ENCODE results near the gene AHI1.
A peak's percentile ranks its signal among the peaks of the same experiment; 100 is the strongest.

Gene AHI1

DNA sequence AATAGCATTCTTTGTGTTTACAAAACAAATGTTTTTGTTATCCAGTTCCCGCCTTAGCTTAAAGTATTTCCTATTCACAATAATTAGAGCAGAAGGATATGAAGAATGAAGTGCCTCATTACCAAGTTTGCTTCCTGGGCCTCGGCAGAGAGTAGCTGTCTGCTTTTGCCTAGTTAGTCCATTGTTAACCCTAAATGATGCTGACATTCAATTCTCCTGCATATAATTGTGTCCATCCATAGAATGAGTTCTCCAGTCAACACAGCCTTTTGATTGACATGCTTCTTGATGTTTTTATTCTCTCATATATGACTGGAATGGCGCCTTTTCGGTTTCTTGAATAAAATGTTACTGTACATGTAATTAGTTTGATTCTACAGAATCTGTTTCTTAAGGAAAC lies 215.6 kb downstream of the AHI1 start:
- no peaks in the 10 kb centered on the region for H3K4me1 ChIP-seq (ENCODE audit: control insufficient read depth, insufficient read depth, low read length, unreplicated experiment)
- no peak overlapping the region for H3K4me3 ChIP-seq (ENCODE audit: low read depth, low read length)
- H3K27me3 ChIP-seq (ENCODE audit: insufficient read depth, low read length): no peaks in the 10 kb centered on the region
- no peak overlapping the region for H2AFZ ChIP-seq (ENCODE audit: low read length, unreplicated experiment)
- H3K27ac ChIP-seq (ENCODE audit: low read depth, low read length): no peak overlapping the region
- H3K79me2 ChIP-seq (ENCODE audit: control insufficient read depth, insufficient read depth, low read length, unreplicated experiment): no peaks in the 10 kb centered on the region
- no peaks in the 10 kb centered on the region for H3K36me3 ChIP-seq (ENCODE audit: insufficient read depth, low read length)

GRCh38 chr6:135281227-135281626 lies 216.3 kb downstream of the AHI1 start:
- no peak overlapping the region for H2AFZ ChIP-seq (ENCODE audit: low read length, unreplicated experiment)
- H3K79me2 ChIP-seq (ENCODE audit: control insufficient read depth, insufficient read depth, low read length, unreplicated experiment): no peaks in the 10 kb centered on the region
- H3K36me3 ChIP-seq (ENCODE audit: insufficient read depth, low read length): no peaks in the 10 kb centered on the region
- H3K4me1 ChIP-seq (ENCODE audit: control insufficient read depth, insufficient read depth, low read length, unreplicated experiment): no peaks in the 10 kb centered on the region
- no peak overlapping the region for H3K4me3 ChIP-seq (ENCODE audit: low read depth, low read length)
- H3K27me3 ChIP-seq (ENCODE audit: insufficient read depth, low read length): no peaks in the 10 kb centered on the region
- H3K27ac ChIP-seq (ENCODE audit: low read depth, low read length): no peak overlapping the region

DNA sequence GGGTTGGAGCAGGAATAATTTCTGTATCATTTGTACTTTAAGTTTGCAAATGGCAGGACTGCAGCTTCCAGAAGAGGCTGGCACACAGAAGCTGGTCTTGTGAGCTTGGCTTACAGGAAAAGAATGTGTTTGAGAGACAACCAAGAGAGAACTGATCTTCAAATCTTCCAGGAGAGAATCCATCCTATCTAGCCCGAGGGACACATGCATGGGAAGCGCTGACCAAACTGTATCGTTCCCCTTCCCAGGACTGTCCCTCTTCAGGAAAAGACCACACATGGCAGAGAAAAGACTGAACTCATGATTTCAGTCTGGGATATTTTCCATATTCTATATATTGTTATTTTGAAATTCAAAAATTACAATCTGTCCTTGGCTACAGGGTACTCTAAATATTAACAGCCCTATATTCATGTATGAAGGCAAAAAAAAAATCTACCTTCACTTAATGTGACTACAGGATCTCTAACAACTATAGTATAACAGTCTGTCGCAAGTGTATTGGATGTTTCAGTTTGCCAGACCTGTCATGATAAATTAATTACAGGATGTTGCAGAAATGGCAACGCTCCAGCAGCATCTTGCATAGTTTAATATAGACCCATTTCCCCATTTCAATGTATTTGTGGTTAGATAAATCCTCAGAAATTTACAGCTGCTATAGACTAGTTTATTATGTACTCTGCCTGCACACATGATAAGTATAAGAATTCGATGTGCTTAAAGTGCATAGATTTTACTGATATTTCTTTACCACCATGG lies 217.0 kb downstream of the AHI1 start:
- H3K4me3 ChIP-seq (ENCODE audit: low read depth, low read length): no peak overlapping the region
- no peaks in the 10 kb centered on the region for H3K27me3 ChIP-seq (ENCODE audit: insufficient read depth, low read length)
- H3K36me3 ChIP-seq (ENCODE audit: insufficient read depth, low read length): no peaks in the 10 kb centered on the region
- H3K79me2 ChIP-seq (ENCODE audit: control insufficient read depth, insufficient read depth, low read length, unreplicated experiment): no peaks in the 10 kb centered on the region
- H2AFZ ChIP-seq (ENCODE audit: low read length, unreplicated experiment): no peak overlapping the region
- no peak overlapping the region for H3K27ac ChIP-seq (ENCODE audit: low read depth, low read length)
- no peaks in the 10 kb centered on the region for H3K4me1 ChIP-seq (ENCODE audit: control insufficient read depth, insufficient read depth, low read length, unreplicated experiment)

- Histone ChIP-seq H3K79me2 (ENCODE audit: control insufficient read depth, insufficient read depth, low read length, unreplicated experiment) (no peaks in the 10 kb centered on the region), H2AFZ (ENCODE audit: low read length, unreplicated experiment) (no peak overlapping the region), H3K36me3 (ENCODE audit: insufficient read depth, low read length) (no peaks in the 10 kb centered on the region), H3K27ac (ENCODE audit: low read depth, low read length) (no peak overlapping the region), H3K4me1 (ENCODE audit: control insufficient read depth, insufficient read depth, low read length, unreplicated experiment) (peaks cover 4% of the 10 kb centered on the region), H3K27me3 (ENCODE audit: insufficient read depth, low read length) (no peaks in the 10 kb centered on the region), H3K4me3 (ENCODE audit: low read depth, low read length) (no peak overlapping the region)
Observed at GRCh38 chr6:135277422-135277821, 220.1 kb downstream of the AHI1 start.

GRCh38 chr6:135274561-135275293 lies 222.8 kb downstream of the AHI1 start:
- Histone ChIP-seq H3K4me1 (ENCODE audit: control insufficient read depth, insufficient read depth, low read length, unreplicated experiment) (peaks cover 4% of the 10 kb centered on the region), H3K79me2 (ENCODE audit: control insufficient read depth, insufficient read depth, low read length, unreplicated experiment) (no peaks in the 10 kb centered on the region), H3K27ac (ENCODE audit: low read depth, low read length) (no peak overlapping the region), H3K36me3 (ENCODE audit: insufficient read depth, low read length) (no peaks in the 10 kb centered on the region), H3K27me3 (ENCODE audit: insufficient read depth, low read length) (no peaks in the 10 kb centered on the region), H3K4me3 (ENCODE audit: low read depth, low read length) (no peak overlapping the region), H2AFZ (ENCODE audit: low read length, unreplicated experiment) (peak overlapping the region; percentile 64)

- H3K27me3 ChIP-seq (ENCODE audit: insufficient read depth, low read length): no peaks in the 10 kb centered on the region
- no peak overlapping the region for H2AFZ ChIP-seq (ENCODE audit: low read length, unreplicated experiment)
- H3K4me3 ChIP-seq (ENCODE audit: low read depth, low read length): no peak overlapping the region
- H3K36me3 ChIP-seq (ENCODE audit: insufficient read depth, low read length): no peaks in the 10 kb centered on the region
- H3K4me1 ChIP-seq (ENCODE audit: control insufficient read depth, insufficient read depth, low read length, unreplicated experiment): peaks cover 4% of the 10 kb centered on the region
- no peaks in the 10 kb centered on the region for H3K79me2 ChIP-seq (ENCODE audit: control insufficient read depth, insufficient read depth, low read length, unreplicated experiment)
- no peak overlapping the region for H3K27ac ChIP-seq (ENCODE audit: low read depth, low read length)
Observed at GRCh38 chr6:135271626-135272025, 225.9 kb downstream of the AHI1 start.

GRCh38 chr6:135270676-135271536 lies 226.6 kb downstream of the AHI1 start:
- H3K27ac ChIP-seq (ENCODE audit: low read depth, low read length): no peak overlapping the region
- no peak overlapping the region for H2AFZ ChIP-seq (ENCODE audit: low read length, unreplicated experiment)
- H3K4me1 ChIP-seq (ENCODE audit: control insufficient read depth, insufficient read depth, low read length, unreplicated experiment): peaks cover 4% of the 10 kb centered on the region
- H3K27me3 ChIP-seq (ENCODE audit: insufficient read depth, low read length): no peaks in the 10 kb centered on the region
- no peak overlapping the region for H3K4me3 ChIP-seq (ENCODE audit: low read depth, low read length)
- no peaks in the 10 kb centered on the region for H3K79me2 ChIP-seq (ENCODE audit: control insufficient read depth, insufficient read depth, low read length, unreplicated experiment)
- H3K36me3 ChIP-seq (ENCODE audit: insufficient read depth, low read length): no peaks in the 10 kb centered on the region

GRCh38 chr6:135269481-135269891 lies 228.1 kb downstream of the AHI1 start:
- Histone ChIP-seq H2AFZ (ENCODE audit: low read length, unreplicated experiment) (no peak overlapping the region), H3K79me2 (ENCODE audit: control insufficient read depth, insufficient read depth, low read length, unreplicated experiment) (no peaks in the 10 kb centered on the region), H3K36me3 (ENCODE audit: insufficient read depth, low read length) (no peaks in the 10 kb centered on the region), H3K27ac (ENCODE audit: low read depth, low read length) (no peak overlapping the region), H3K4me1 (ENCODE audit: control insufficient read depth, insufficient read depth, low read length, unreplicated experiment) (peaks cover under 1% of the 10 kb centered on the region), H3K4me3 (ENCODE audit: low read depth, low read length) (no peak overlapping the region), H3K27me3 (ENCODE audit: insufficient read depth, low read length) (no peaks in the 10 kb centered on the region)

GRCh38 chr6:135268740-135269139 lies 228.8 kb downstream of the AHI1 start:
- Histone ChIP-seq H3K4me1 (ENCODE audit: control insufficient read depth, insufficient read depth, low read length, unreplicated experiment) (no peaks in the 10 kb centered on the region), H3K79me2 (ENCODE audit: control insufficient read depth, insufficient read depth, low read length, unreplicated experiment) (no peaks in the 10 kb centered on the region), H3K36me3 (ENCODE audit: insufficient read depth, low read length) (no peaks in the 10 kb centered on the region), H3K4me3 (ENCODE audit: low read depth, low read length) (no peak overlapping the region), H3K27ac (ENCODE audit: low read depth, low read length) (no peak overlapping the region), H2AFZ (ENCODE audit: low read length, unreplicated experiment) (no peak overlapping the region), H3K27me3 (ENCODE audit: insufficient read depth, low read length) (no peaks in the 10 kb centered on the region)

DNA sequence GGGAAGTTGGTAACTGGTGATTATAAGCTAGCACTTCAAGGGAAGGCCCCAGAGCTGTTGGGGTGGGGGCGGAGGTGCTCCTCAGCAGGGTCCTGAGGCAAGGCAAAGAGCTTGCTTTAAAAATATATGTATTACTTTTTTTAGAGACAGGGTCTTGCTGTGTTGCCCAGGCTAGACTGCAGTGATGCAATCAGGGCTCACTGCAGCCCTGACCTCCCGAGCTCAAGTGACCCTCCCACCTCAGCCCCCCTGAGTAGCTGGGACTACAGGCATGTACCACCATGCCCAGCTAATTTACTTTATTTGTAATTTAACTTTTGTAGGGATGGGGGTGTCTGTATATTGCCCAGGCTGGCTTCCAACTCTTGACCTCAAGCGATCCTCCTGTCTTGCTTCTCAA lies 229.3 kb downstream of the AHI1 start:
- Histone ChIP-seq H3K79me2 (ENCODE audit: control insufficient read depth, insufficient read depth, low read length, unreplicated experiment) (no peaks in the 10 kb centered on the region), H2AFZ (ENCODE audit: low read length, unreplicated experiment) (no peak overlapping the region), H3K36me3 (ENCODE audit: insufficient read depth, low read length) (no peaks in the 10 kb centered on the region), H3K4me1 (ENCODE audit: control insufficient read depth, insufficient read depth, low read length, unreplicated experiment) (no peaks in the 10 kb centered on the region), H3K27ac (ENCODE audit: low read depth, low read length) (no peak overlapping the region), H3K27me3 (ENCODE audit: insufficient read depth, low read length) (no peaks in the 10 kb centered on the region), H3K4me3 (ENCODE audit: low read depth, low read length) (no peak overlapping the region)
